HCT116 (cell line): Measurements from ENCODE around the gene PICK1.

Experiments
- CEBPB ChIP-seq: IDR thresholded peaks from 2 replicates; pipeline ENCODE4 v1.6.1; 2012; ENCODE audit warnings: low read depth
- EGR1 ChIP-seq: IDR thresholded peaks from 2 replicates; pipeline ENCODE4 v1.6.1; 2012; ENCODE audit warnings: low read depth
- EZH2 ChIP-seq: fragments of 200-600 bp; sonication (generic); IDR thresholded peaks from 2 replicates; pipeline ENCODE4 v1.6.1; 2017; ENCODE audit warnings: antibody characterized with exemption, mixed run types
- POLR2A ChIP-seq: IDR thresholded peaks from 2 replicates; pipeline ENCODE4 v1.7.0; 2011; ENCODE audit warnings: borderline replicate concordance; ENCODE audit not compliant: insufficient read depth, insufficient read length; ENCODE audit errors: extremely low read depth
- TCF7L2 ChIP-seq: IDR thresholded peaks from 2 replicates; pipeline ENCODE4 v1.7.0; 2011; ENCODE audit warnings: borderline replicate concordance, inconsistent platforms; ENCODE audit not compliant: insufficient read depth, insufficient read length; ENCODE audit errors: extremely low read depth
- ZNF274 ChIP-seq: fragments of 200-500 bp; sonication (Bioruptor generic); IDR thresholded peaks from 2 replicates; pipeline ENCODE4 v1.6.1; 2014; ENCODE audit warnings: mild to moderate bottlenecking, low read depth, low read length, inconsistent platforms
- TF ChIP-seq, protein P1 (sequence below), 3 experiments: fragments of 200-600 bp in 1 of 3; sonication (generic) in 1 of 3; IDR thresholded peaks in 2 of 3; conservative IDR thresholded peaks in 1 of 3; 2 replicates each; pipeline ENCODE4 v1.5.1; 2012 to 2017; ENCODE audit warnings: low read depth in 2 of 3, low read length in 2 of 3, antibody characterized with exemption in 1 of 3, borderline replicate concordance in 1 of 3, control low read depth in 1 of 3, mild to moderate bottlenecking in 1 of 3, mixed read lengths in 1 of 3, mixed run types in 1 of 3, moderate library complexity in 1 of 3; ENCODE audit not compliant: insufficient read depth in 1 of 3
- TF ChIP-seq, protein P2 (sequence below): IDR thresholded peaks from 2 replicates; pipeline ENCODE4 v1.6.1; 2011; ENCODE audit warnings: mild to moderate bottlenecking, low read length, moderate library complexity; ENCODE audit not compliant: insufficient replicate concordance; ENCODE audit errors: extremely low read depth
- TF ChIP-seq, protein P3 (sequence below): IDR thresholded peaks from 2 replicates; pipeline ENCODE4 v1.6.1; 2012; ENCODE audit warnings: low read depth
- TF ChIP-seq, protein P4 (sequence below): IDR thresholded peaks from 2 replicates; pipeline ENCODE4 v1.6.1; 2012
- TF ChIP-seq, protein P5 (sequence below): IDR thresholded peaks from 2 replicates; pipeline ENCODE4 v1.6.1; 2012

DNA sequence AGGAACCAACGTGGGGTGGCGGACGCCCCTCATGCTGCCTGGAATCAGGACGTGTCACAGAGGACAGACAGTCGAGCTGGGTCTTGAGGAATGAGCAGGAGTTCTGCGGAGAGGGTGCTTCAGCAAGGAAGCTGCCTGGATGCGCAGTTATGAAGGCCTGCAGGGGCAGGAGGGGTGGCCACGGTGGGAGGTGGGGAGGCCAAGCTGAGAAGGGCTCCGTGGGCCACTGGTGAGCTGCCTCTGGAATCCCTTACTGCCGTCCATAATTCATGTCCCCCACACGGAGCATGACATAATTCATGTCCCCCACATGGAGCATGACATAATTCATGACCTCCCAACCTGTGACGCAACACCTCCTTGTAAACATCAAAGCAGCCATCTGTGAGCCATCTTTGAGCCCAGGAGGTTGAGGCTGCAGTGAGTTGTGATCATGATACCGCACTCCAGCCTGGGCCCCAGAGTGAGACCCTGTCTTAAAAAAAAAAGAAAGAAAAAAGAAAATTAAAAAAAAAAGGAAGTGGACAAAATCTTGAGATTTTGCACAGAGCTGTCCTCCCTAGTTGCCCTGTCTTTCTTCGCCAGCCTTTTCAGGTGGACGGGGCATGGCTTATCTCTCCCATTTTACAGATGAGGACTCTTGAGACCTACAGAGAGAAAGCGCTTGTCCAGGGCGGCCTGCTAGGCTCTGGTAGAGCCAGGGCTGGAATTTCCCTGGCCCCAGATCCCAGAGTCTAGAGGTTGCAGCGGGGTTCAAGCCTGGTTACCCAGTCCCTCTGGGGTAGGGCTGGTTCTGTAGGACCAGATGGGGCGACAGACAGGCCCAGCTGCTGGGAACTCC lies 24.3 kb upstream of the PICK1 start:
- TF ChIP-seq, protein P1, sequence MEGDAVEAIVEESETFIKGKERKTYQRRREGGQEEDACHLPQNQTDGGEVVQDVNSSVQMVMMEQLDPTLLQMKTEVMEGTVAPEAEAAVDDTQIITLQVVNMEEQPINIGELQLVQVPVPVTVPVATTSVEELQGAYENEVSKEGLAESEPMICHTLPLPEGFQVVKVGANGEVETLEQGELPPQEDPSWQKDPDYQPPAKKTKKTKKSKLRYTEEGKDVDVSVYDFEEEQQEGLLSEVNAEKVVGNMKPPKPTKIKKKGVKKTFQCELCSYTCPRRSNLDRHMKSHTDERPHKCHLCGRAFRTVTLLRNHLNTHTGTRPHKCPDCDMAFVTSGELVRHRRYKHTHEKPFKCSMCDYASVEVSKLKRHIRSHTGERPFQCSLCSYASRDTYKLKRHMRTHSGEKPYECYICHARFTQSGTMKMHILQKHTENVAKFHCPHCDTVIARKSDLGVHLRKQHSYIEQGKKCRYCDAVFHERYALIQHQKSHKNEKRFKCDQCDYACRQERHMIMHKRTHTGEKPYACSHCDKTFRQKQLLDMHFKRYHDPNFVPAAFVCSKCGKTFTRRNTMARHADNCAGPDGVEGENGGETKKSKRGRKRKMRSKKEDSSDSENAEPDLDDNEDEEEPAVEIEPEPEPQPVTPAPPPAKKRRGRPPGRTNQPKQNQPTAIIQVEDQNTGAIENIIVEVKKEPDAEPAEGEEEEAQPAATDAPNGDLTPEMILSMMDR (IDR thresholded peaks at IDR 0.05 in 2 of 3, conservative IDR thresholded peaks at IDR 0.05 in 1 of 3; ENCODE audit: borderline replicate concordance in 1 of 3, insufficient read depth in 1 of 3, low read depth in 2 of 3, low read length in 2 of 3): no peak
- TF ChIP-seq, protein P2, sequence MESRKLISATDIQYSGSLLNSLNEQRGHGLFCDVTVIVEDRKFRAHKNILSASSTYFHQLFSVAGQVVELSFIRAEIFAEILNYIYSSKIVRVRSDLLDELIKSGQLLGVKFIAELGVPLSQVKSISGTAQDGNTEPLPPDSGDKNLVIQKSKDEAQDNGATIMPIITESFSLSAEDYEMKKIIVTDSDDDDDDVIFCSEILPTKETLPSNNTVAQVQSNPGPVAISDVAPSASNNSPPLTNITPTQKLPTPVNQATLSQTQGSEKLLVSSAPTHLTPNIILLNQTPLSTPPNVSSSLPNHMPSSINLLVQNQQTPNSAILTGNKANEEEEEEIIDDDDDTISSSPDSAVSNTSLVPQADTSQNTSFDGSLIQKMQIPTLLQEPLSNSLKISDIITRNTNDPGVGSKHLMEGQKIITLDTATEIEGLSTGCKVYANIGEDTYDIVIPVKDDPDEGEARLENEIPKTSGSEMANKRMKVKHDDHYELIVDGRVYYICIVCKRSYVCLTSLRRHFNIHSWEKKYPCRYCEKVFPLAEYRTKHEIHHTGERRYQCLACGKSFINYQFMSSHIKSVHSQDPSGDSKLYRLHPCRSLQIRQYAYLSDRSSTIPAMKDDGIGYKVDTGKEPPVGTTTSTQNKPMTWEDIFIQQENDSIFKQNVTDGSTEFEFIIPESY: no peak
- TF ChIP-seq POLR2A (no peak), TCF7L2 (peak; percentile 66), EZH2 (no peak), CEBPB (no peak; the same call in 1 of the 2 replicates), ZNF274 (no peak), EGR1 (no peak)
- TF ChIP-seq, protein P3, sequence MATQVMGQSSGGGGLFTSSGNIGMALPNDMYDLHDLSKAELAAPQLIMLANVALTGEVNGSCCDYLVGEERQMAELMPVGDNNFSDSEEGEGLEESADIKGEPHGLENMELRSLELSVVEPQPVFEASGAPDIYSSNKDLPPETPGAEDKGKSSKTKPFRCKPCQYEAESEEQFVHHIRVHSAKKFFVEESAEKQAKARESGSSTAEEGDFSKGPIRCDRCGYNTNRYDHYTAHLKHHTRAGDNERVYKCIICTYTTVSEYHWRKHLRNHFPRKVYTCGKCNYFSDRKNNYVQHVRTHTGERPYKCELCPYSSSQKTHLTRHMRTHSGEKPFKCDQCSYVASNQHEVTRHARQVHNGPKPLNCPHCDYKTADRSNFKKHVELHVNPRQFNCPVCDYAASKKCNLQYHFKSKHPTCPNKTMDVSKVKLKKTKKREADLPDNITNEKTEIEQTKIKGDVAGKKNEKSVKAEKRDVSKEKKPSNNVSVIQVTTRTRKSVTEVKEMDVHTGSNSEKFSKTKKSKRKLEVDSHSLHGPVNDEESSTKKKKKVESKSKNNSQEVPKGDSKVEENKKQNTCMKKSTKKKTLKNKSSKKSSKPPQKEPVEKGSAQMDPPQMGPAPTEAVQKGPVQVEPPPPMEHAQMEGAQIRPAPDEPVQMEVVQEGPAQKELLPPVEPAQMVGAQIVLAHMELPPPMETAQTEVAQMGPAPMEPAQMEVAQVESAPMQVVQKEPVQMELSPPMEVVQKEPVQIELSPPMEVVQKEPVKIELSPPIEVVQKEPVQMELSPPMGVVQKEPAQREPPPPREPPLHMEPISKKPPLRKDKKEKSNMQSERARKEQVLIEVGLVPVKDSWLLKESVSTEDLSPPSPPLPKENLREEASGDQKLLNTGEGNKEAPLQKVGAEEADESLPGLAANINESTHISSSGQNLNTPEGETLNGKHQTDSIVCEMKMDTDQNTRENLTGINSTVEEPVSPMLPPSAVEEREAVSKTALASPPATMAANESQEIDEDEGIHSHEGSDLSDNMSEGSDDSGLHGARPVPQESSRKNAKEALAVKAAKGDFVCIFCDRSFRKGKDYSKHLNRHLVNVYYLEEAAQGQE: no peak
- TF ChIP-seq, protein P4, sequence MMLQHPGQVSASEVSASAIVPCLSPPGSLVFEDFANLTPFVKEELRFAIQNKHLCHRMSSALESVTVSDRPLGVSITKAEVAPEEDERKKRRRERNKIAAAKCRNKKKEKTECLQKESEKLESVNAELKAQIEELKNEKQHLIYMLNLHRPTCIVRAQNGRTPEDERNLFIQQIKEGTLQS: no peak
- TF ChIP-seq, protein P5, sequence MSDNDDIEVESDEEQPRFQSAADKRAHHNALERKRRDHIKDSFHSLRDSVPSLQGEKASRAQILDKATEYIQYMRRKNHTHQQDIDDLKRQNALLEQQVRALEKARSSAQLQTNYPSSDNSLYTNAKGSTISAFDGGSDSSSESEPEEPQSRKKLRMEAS: no peak
